Measurements from ENCODE around the gene UGGT1.
A peak's percentile ranks its signal among the peaks of the same experiment; 100 is the strongest.
"Not testable (repeated sequence)": the region's sequence is repeated elsewhere in the genome, so short reads cannot be mapped to it uniquely, and the experiment has no call there.

Gene UGGT1

DNA sequence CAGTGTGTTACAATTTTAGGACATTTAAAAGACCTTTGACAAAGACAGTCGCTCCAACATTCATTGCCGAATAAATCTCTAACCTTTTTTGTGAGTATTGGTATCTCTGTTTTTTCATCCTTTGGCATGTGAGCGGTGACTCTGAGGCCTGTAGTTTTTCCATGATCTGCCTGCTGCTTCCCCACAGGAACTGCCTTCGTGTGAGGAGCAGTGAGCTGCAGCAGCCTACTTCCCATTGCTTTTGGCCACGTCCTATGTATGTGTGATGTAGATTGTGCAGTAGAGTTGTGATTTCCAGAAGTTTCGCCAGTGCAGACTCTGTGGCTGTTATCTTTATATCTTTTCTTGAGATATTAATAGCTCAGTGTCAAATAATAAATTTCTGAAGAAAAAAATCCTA is 79.8 kb downstream of the UGGT1 start:
- TF ChIP-seq, protein P1, sequence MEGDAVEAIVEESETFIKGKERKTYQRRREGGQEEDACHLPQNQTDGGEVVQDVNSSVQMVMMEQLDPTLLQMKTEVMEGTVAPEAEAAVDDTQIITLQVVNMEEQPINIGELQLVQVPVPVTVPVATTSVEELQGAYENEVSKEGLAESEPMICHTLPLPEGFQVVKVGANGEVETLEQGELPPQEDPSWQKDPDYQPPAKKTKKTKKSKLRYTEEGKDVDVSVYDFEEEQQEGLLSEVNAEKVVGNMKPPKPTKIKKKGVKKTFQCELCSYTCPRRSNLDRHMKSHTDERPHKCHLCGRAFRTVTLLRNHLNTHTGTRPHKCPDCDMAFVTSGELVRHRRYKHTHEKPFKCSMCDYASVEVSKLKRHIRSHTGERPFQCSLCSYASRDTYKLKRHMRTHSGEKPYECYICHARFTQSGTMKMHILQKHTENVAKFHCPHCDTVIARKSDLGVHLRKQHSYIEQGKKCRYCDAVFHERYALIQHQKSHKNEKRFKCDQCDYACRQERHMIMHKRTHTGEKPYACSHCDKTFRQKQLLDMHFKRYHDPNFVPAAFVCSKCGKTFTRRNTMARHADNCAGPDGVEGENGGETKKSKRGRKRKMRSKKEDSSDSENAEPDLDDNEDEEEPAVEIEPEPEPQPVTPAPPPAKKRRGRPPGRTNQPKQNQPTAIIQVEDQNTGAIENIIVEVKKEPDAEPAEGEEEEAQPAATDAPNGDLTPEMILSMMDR (IDR thresholded peaks at IDR 0.05) = no peak
- TF ChIP-seq ZFX (IDR thresholded peaks at IDR 0.05; ENCODE audit: borderline replicate concordance) = no peak
- no peak overlapping the region for H3K27ac ChIP-seq

DNA sequence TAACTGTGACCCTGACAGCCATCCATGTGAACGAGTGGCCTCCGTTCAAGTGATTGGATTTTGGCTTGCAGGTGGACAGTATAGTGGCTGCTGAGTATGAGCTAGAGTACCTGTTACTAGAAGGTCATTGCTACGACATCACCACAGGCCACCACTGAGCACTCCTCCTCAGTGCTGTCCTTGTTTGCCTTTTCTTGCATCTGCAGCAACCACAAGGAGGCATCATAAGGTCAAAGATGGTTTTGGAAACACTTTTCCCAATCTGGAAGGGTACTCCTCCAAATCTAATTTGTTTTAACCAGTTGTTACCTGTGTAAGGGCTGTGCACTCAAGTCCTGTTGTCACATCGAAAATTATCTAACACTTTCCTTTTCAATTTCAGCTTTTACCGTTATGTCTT is 81.2 kb downstream of the UGGT1 start:
- H3K27ac ChIP-seq = no peak overlapping the region
- TF ChIP-seq, protein P1 (IDR thresholded peaks at IDR 0.05) = no peak
- no peak for TF ChIP-seq ZFX (IDR thresholded peaks at IDR 0.05; ENCODE audit: borderline replicate concordance)

DNA sequence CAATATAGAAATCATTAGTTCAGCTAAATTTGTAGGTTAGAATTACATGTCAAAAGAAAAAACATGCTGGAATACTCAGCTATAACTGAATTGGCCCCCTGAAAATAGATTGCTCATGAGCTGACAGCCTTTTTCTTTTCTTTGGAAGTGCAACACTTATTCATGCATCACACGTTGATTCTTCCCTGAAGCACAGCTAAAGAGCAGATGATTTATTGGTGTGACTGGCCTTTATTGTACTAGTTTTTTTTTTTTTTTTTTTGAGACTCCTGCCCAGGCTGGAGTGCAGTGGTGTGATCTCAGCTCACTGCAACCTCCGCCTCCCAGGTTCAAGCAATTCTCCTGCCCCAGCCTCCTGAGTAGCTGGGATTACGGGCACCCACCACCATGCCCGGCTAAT is 83.1 kb downstream of the UGGT1 start:
- H3K27ac ChIP-seq = not testable (repeated sequence)

DNA sequence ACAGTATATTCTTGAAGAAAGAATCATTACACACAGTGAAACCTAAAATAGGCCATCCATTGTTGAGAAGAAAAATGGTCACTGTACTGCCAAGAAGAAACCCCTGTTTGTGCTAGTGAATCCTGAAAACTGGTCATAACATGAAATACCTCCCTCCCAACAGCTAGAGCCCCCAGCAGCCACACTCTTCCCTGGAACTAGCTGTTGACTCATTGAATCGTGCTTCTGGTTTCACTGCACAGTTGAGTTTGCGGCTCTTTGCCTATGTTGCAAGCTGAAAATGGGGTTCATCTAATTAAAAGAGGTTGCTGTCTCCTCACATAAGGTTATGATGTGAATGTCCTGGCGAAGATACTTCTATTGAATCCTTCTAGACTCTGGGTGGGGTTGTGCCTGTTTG is 86.3 kb downstream of the UGGT1 start:
- H3K27ac ChIP-seq = no peak overlapping the region
- TF ChIP-seq, protein P1 (IDR thresholded peaks at IDR 0.05) = no peak
- TF ChIP-seq ZFX (IDR thresholded peaks at IDR 0.05; ENCODE audit: borderline replicate concordance) = no peak

DNA sequence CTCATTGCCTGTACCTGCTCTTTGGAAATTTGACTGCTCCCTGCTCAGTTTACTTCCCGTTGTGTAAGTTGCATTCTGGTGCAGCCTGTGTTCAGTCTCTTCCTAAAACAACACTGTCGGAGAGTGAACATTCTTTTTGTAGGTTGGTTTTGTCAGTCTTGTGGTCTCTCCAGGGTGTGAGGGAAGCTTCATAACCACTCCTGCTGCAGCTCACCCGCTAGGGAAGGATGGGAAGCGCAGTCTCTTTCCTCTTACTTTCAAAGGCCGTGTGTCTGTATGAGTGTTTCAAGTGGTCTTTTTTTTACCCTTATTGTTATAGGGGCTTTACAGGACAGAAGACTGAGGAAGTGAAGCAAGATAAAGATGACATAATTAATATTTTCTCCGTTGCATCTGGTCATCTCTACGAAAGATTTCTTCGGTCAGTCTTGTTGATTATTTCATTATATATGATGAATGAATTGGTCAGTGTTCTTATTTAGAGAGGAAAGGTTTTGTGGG is 87.2 kb downstream of the UGGT1 start:
- no peak overlapping the region for H3K27ac ChIP-seq
- TF ChIP-seq, protein P1 (IDR thresholded peaks at IDR 0.05) = no peak
- TF ChIP-seq ZFX (IDR thresholded peaks at IDR 0.05; ENCODE audit: borderline replicate concordance) = no peak

DNA sequence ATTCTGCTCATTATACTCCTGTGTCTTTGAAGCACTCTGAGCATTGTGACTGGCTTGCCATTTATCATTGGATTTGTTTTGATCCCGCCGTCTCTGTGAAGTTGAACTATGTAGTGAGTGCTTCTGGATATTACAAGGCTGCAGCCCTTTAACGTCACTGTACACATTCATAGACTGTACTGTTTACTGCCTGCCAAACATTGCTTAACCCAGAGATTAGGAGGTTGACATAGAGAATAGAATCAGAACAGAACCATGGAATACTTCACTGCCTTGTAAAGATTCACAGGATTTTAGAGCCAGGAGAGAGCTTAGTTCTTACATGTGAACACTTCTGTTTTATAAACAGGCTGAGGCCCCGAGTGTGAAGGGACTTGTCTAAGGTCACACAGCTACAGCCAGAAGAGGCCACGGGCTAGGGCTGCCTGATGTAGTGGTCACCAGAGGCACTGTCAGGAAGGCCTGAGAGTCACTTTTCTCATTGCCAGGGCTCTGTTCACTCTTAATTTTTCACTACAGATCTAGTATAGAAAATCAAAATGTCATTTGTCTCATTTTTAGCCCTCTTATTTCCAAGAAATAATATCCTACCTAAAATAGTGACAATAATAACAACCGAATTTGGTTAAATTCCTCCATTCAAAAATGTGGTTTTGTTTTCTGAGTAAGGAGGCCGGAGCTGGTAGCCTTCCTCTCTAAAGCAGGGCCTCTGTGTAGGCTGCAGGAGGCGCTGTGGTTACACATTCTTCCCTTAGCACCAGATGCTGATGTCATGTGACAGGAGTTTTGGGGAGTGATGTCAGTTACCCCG is 87.9 kb downstream of the UGGT1 start:
- H3K27ac ChIP-seq = no peak overlapping the region

DNA sequence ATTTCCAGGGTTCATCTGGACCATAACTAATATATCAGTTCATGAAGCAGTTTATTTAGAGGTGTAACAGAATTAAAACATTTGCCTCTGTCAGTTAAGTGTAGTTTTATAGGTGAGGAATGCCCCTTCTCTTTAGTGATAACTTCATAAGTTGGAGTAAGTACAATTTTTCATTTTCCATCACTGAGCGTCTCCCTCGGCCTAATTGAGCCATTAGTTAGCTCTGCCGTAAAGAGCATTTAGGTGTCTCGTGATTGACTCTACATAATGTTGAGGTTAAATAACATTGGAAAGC is 88.4 kb downstream of the UGGT1 start:
- H3K27ac ChIP-seq = no peak overlapping the region
- no peak for TF ChIP-seq ZFX (IDR thresholded peaks at IDR 0.05; ENCODE audit: borderline replicate concordance)
- TF ChIP-seq, protein P1 (IDR thresholded peaks at IDR 0.05) = no peak; the same call in 1 of the 2 replicates

More for the DNA sequence above, 87.9 kb downstream of the UGGT1 start:
- no peak for TF ChIP-seq ZFX (IDR thresholded peaks at IDR 0.05; ENCODE audit: borderline replicate concordance)
- TF ChIP-seq, protein P1 (IDR thresholded peaks at IDR 0.05) = peak; percentile 47

DNA sequence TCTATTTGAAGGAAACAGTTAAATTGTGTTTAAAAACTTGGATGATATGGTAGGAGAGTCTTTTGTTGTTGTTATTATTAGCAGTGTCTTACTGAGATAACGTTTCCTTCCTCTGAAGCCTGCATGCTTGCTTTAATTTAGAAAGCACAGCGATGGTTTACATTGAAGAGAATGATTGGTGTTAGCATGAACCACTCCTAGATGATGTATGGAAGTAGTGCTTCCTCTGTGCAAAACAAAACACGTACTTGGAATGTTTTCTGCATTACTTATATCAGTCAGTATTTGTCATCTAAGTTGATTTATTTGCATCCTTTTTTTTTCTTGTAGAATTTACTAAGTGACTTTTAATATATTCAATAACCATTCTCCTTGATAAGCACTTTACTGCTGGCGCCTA is 89.0 kb downstream of the UGGT1 start:
- TF ChIP-seq ZFX (IDR thresholded peaks at IDR 0.05; ENCODE audit: borderline replicate concordance) = no peak
- TF ChIP-seq, protein P1 (IDR thresholded peaks at IDR 0.05) = no peak
- no peak overlapping the region for H3K27ac ChIP-seq

Measured in 22Rv1 (cell line).